GM12874 (cell line): Measurements from ENCODE around the gene PYGO2.

Source experiments
- TF ChIP-seq, protein P1 (sequence below): IDR thresholded peaks from 2 replicates; pipeline ENCODE4 v1.5.1; 2011; ENCODE audit warnings: low read depth, mild to moderate bottlenecking, control low read depth, low read length, moderate library complexity; ENCODE audit not compliant: insufficient read depth

Gene PYGO2

GRCh38 chr1:154973344-154974101, 11.9 kb upstream of the PYGO2 start:
- TF ChIP-seq, protein P1, sequence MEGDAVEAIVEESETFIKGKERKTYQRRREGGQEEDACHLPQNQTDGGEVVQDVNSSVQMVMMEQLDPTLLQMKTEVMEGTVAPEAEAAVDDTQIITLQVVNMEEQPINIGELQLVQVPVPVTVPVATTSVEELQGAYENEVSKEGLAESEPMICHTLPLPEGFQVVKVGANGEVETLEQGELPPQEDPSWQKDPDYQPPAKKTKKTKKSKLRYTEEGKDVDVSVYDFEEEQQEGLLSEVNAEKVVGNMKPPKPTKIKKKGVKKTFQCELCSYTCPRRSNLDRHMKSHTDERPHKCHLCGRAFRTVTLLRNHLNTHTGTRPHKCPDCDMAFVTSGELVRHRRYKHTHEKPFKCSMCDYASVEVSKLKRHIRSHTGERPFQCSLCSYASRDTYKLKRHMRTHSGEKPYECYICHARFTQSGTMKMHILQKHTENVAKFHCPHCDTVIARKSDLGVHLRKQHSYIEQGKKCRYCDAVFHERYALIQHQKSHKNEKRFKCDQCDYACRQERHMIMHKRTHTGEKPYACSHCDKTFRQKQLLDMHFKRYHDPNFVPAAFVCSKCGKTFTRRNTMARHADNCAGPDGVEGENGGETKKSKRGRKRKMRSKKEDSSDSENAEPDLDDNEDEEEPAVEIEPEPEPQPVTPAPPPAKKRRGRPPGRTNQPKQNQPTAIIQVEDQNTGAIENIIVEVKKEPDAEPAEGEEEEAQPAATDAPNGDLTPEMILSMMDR = no peak

GRCh38 chr1:154972517-154973343, 11.1 kb upstream of the PYGO2 start:
- TF ChIP-seq, protein P1 = no peak

DNA sequence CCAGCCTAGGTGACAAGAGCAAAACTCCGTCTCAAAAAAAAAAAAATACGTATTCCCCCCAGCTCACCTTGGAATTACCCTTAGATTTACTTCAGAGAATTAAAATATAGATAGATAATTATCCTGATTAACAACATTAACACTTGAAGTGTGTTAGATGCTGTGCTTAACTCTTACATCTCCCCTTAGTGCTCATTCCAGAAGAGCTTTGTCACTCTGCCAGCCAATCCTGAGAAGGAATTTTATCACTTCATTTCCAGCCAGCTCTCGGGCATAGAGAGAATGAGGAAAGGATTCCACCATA, 10.6 kb upstream of the PYGO2 start:
- TF ChIP-seq, protein P1 = no peak

DNA sequence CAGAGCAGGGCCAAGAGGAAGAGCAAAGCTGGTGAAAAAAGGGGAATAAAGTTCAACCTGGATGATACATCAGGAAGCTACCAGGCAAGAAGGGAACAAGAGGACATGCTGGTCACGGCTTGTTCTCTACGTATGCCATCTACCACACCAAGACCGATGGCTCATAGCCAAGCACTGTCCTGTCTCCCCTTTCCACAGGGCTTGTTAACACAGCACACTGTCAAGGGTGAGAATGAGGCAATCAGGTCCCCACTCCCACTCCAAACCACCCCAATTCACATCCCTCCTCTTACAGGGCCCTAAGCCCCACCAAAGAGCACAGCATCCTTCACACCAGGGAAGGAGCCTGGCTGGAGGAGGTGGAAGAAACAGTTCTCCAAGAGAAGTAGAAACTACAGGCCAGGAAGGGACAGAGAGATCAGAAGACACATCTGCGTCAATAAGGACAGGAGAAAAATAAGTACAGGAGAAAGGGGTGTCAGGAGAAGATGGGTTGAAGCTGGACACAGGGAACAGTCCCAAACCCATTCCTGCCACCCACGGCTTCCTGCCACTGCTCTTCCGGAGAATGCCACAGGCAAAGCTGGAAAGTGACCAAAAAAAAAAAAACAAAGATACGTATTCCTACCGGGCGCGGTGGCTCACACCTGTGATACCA, 9.9 kb upstream of the PYGO2 start:
- TF ChIP-seq, protein P1 = no peak

GRCh38 chr1:154970631-154971340, 9.2 kb upstream of the PYGO2 start, which contains the start of gene SHC1:
TSS of gene SHC1 (minus strand) at chr1:154970747. CDS start at chr1:154970526, 221 bp downstream.
- TF ChIP-seq, protein P1 = no peak

- TF ChIP-seq, protein P1 = no peak
These were observed 8.4 kb upstream of the PYGO2 start for GRCh38 chr1:154969860-154970452.

- TF ChIP-seq, protein P1 = no peak
These were observed 7.7 kb upstream of the PYGO2 start for GRCh38 chr1:154969246-154969645.
